T-helper 17 cell (primary cell): ENCODE measurements around the gene PANX2. TPM values are rescaled to one million over a fixed set of nuclear protein-coding genes. Genes with fewer than 3 reads are reported as not detected.

Source experiments
- ATAC-seq: fragments of 150-1000 bp; cut with Tn5 transposase; 2 replicates; pipeline ENCODE4 v1.10.0; 2021; ENCODE audit warnings: mild to moderate bottlenecking, moderate library complexity
- DNase-seq, 3 donors: peaks; one replicate each; pipeline versions ENCODE4 v3.0.0 to v3.0.0-alpha.2; 2020 to 2021
- H3K9me3 ChIP-seq: one replicate; pipeline ENCODE4 v1.7.0; 2013; ENCODE audit warnings: low read length, mild to moderate bottlenecking; ENCODE audit not compliant: control insufficient read depth, poor library complexity, severe bottlenecking
- H3K27ac Mint-ChIP-seq: one replicate; pipeline ENCODE4 v1.8.0; 2022; ENCODE audit warnings: mild to moderate bottlenecking, moderate library complexity, mixed read lengths
- H3K27me3 Mint-ChIP-seq: one replicate; pipeline ENCODE4 v1.8.0; 2022; ENCODE audit warnings: mixed read lengths
- H3K36me3 Mint-ChIP-seq: one replicate; pipeline ENCODE4 v1.8.0; 2022; ENCODE audit warnings: low read depth, mixed read lengths
- H3K4me1 Mint-ChIP-seq: one replicate; pipeline ENCODE4 v1.8.0; 2022; ENCODE audit warnings: mild to moderate bottlenecking, mixed read lengths
- H3K4me3 Mint-ChIP-seq: one replicate; pipeline ENCODE4 v1.8.0; 2022; ENCODE audit warnings: mild to moderate bottlenecking, moderate library complexity, mixed read lengths
- total RNA-seq, 4 donors: library from RNA in 2 of 4; stranded (reverse) in 2 of 4; gene quantifications; one replicate each; pipeline ENCODE4 v1.2.3 and lab custom pipeline; 2022 to 2026

PANX2 gene
- total RNA-seq, 2 donors from 2014 or later = 0.29 TPM; not detected in 1

DNA sequence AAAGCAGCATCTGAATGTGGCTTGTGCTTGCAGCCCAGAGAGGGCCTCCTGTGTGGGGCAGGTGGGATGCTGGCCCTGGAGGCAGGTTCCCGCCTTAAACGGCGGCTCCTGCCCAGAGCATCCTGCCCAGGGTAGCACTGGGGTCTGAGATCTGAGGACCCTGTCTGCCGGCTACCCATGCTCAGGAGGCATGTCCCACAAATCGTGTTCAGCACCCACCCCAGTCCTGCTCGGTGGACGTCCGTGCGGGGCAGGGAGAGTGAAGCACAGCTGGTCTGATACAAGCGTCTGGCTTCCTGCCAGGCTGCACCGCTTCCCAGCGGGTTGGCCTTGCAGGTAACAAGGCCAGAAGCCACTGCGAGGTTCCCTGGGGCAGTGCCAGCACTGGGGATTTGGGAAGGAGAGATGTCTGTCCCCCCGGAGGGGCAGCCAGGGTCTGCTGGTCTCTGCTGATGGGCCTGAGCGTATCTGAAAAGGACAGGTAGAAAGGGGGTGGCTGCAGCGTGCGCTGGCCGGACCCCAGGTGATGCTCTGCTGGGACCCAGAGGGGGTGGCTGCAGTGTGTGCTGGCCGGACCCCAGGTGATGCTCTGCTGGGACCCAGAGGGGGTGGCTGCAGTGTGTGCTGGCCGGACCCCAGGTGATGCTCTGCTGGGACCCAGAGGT is 18.8 kb downstream of the PANX2 start:
- Mint-ChIP-seq H3K27me3 (no peaks in the 10 kb centered on the region), H3K4me1 (peaks cover 37% of the 10 kb centered on the region), H3K4me3 (peak overlapping the region; percentile 95), H3K27ac (peak overlapping the region; percentile 99), H3K36me3 (peaks cover 3% of the 10 kb centered on the region)
- H3K9me3 ChIP-seq = no peaks in the 10 kb centered on the region
- DNase-seq (peak in 1 of 3 donors; percentile 8), ATAC-seq (no peak)

DNA sequence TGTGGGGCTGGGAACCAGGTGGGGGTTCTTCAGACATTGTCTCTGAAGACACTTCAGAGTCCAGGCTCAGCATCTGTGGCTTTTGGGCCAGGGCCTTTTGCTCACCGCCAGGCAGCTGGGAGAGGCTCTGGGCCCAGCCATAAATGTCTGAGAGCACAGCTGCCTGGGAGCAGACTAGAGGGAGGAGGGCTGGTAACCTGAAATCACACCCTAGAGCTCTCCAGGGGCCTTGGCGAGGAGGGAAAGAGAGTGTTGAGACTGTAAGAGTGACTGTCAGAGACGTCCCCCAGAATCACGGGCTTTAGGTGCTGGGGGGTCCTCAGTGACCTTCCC is 19.3 kb downstream of the PANX2 start:
- no peaks in the 10 kb centered on the region for H3K9me3 ChIP-seq
- Mint-ChIP-seq H3K36me3 (peaks cover 3% of the 10 kb centered on the region), H3K4me1 (peaks cover 34% of the 10 kb centered on the region), H3K4me3 (peak overlapping the region; percentile 95), H3K27ac (peak overlapping the region; percentile 99), H3K27me3 (no peaks in the 10 kb centered on the region)
- DNase-seq (no peak), ATAC-seq (peak; percentile 0)

DNA sequence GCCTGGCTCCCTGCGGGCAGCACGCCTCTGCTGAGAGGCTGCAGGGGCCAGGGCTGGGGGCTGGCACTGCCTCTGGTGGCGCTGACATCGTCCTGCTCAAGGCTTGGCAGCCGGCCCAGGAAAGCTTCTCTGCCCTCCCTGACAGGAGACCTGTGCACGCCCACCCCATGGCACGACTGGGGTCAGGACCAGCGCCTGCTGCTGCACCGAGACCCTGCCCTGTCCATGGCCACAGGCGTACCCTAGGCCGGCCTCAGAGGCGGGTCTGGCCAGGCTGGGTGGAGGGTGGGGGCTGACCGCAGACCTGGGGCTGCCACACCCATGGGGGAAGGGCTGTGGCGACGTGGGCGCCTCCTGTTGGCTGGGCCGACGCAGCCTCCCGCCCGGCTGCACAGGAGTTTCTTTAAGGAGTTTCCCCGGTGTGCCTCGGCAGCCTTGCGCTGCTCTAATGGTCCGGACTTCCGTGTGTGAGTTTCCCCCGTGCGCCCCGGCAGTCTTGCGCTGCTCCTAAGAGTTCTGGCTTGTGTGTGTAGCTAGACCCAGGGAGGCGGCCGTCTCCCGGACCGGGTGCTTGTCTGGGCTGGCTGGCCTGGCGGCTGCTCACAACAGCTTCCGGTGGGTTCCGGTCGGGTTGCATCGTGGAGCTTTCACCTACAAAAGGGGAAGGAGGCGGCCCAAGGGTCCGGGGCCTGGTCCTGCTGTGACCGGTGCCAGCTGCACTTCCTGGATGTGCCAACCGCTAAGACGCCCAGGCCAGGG is 19.8 kb downstream of the PANX2 start:
- H3K9me3 ChIP-seq = no peaks in the 10 kb centered on the region
- peak; percentile 69 to 79 (median 76) for DNase-seq
- peaks cover 3% of the 10 kb centered on the region for H3K36me3 Mint-ChIP-seq
- H3K4me3 Mint-ChIP-seq = peak overlapping the region; percentile 95
- ATAC-seq = peak; percentile 66
- H3K27me3 Mint-ChIP-seq = no peaks in the 10 kb centered on the region
- H3K4me1 Mint-ChIP-seq = peaks cover 34% of the 10 kb centered on the region
- H3K27ac Mint-ChIP-seq = peak overlapping the region; percentile 99

DNA sequence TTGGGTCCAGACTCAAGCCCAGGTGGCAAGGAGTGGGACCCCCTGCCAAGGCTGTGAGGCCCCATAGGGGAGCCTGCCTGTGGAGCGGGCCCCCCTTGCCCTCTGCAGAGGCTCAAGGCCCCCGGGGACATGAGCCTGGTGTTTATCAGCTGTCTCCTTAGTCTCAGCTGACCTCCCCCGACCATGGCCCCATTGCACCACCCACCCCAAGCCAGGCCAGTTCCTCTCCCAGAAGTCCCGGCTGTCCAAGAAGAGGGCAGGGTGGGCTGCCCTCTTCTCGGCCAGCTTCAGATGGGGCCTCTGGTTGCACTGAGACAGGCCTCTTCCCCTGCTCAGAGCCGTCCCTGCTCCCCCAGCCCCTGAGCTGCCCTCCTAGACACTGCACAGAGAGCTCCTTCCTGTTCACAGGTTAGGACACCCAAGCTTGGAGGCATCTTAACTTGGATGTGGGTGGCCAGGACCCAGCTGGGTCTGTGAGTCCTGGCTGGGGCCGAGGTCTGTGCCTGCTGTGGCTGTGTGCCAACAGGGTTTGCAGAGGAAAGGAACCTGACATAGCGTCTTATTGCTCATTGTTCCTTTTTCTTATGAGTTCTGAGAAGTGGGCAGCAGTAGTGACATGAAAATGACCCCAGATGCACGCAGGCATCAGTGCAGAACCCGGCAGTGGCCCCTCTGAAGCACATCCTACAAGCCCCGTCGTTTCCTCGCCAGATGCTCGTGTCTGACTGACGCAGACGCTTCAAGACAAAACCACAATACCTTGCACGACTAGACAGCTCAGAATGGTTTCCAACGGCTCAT is 20.6 kb downstream of the PANX2 start:
- peak overlapping the region; percentile 95 for H3K4me3 Mint-ChIP-seq
- peaks cover 3% of the 10 kb centered on the region for H3K36me3 Mint-ChIP-seq
- H3K4me1 Mint-ChIP-seq = peaks cover 34% of the 10 kb centered on the region
- peak; percentile 54 to 76 (median 68) for DNase-seq
- no peaks in the 10 kb centered on the region for H3K27me3 Mint-ChIP-seq
- ATAC-seq = peak; percentile 72
- no peaks in the 10 kb centered on the region for H3K9me3 ChIP-seq
- H3K27ac Mint-ChIP-seq = peak overlapping the region; percentile 99

DNA sequence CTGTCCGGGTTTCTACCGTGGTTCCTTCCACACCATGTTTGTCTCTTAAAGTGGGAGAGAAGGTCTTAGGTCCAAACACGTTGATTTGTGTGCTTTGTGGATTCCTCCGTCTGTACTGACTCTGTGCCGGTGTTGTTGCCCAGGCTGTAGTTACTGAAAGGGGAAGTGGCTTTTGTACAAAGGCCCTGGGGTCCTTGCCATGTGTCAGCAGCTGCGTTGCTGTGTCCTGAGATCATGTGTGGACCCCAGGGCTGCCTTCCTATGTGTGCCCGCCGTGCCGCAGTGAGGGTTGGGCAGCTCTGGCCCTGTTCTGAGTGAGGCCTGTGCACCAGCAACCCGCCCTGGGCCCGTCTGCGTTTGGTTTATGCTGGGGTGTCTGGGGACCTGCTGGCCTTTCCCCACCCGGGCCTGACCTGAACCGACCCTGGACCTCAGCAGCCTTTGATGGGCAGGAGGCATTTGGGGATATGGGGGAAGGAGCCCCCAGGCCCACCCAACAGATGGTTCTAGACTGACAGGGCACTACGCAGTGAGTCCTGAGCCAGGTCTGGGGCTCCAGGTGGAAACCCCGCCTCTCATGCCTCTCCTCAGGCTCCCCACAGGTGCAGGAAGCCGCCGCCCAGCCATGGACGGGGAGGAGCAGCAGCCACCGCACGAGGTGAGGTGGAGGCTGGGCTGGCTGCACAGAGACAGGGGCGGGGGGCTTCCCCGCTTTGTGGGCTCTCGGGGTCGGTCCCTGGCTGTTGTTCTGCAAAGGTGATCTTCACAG is 22.1 kb downstream of the PANX2 start:
- ATAC-seq (peak; percentile 26), DNase-seq (peak in 2 of 3 donors; percentile 56 to 59)
- H3K36me3 Mint-ChIP-seq = no peaks in the 10 kb centered on the region
- H3K4me1 Mint-ChIP-seq = peaks cover 28% of the 10 kb centered on the region
- H3K4me3 Mint-ChIP-seq = peak overlapping the region; percentile 95
- peak overlapping the region; percentile 99 for H3K27ac Mint-ChIP-seq
- H3K9me3 ChIP-seq = no peaks in the 10 kb centered on the region
- no peaks in the 10 kb centered on the region for H3K27me3 Mint-ChIP-seq

DNA sequence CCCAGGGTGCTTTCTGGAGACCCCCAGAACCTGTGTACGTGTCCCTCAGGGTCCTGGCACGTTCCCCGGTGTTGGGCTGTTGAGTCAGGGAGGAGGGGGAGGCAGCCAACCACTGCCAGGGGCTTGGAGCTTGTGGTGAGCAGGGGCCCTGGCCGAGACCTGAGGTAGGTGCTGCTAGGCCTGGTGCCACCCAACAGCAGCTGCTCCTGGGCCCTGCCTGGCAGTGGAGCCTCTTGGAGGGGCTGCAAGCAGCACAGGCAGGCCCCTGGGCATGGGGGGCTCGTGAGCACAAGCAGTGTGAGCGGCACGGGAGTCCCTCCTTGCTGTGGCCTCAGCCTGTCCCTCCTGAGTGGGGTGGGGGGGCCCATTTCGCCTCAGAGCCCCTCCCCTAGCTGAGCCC is 23.1 kb downstream of the PANX2 start:
- DNase-seq (no peak), ATAC-seq (no peak)
- Mint-ChIP-seq H3K4me1 (peaks cover 26% of the 10 kb centered on the region), H3K27me3 (no peaks in the 10 kb centered on the region), H3K27ac (peak overlapping the region; percentile 99), H3K4me3 (no peak overlapping the region), H3K36me3 (no peaks in the 10 kb centered on the region)
- H3K9me3 ChIP-seq = no peaks in the 10 kb centered on the region

DNA sequence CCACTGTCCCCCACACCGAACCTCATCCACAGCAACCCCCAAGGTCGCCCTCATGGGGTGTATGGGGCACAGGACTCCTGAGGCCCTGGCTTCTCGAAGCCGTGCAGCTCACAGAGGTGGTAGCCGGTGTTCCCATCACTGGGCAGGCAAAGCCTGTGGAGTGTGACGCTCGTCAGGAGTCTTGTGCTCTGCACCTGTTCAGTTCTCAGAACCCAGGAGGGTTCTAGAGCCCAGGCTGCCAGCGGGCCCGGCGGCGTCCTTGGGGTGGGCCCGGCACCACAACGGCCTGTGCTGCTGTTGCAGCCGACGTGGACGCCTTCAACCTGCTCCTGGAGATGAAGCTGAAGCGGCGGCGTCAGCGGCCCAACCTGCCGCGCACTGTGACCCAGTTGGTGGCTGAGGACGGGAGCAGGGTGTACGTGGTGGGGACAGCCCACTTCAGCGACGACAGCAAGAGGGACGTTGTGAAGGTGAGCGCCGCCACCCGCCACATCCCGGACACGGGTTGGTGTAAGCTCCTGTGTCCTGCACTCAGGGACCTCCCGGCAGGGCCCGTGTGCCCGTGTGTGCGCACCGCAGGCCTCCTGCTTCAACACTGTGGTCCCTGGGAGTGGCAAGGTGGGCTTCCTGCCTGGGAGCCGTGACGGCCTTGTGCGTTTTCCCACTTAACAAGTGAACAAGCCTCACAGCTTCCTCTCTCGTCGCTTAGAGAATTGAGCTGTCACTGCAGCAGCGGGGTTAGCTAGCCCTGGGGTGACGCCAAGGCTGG is 23.7 kb downstream of the PANX2 start:
- H3K36me3 Mint-ChIP-seq = no peaks in the 10 kb centered on the region
- H3K27me3 Mint-ChIP-seq = no peaks in the 10 kb centered on the region
- DNase-seq = no peak
- no peaks in the 10 kb centered on the region for H3K9me3 ChIP-seq
- peaks cover 25% of the 10 kb centered on the region for H3K4me1 Mint-ChIP-seq
- peak overlapping the region; percentile 87 for H3K27ac Mint-ChIP-seq
- H3K4me3 Mint-ChIP-seq = no peak overlapping the region
- no peak for ATAC-seq

DNA sequence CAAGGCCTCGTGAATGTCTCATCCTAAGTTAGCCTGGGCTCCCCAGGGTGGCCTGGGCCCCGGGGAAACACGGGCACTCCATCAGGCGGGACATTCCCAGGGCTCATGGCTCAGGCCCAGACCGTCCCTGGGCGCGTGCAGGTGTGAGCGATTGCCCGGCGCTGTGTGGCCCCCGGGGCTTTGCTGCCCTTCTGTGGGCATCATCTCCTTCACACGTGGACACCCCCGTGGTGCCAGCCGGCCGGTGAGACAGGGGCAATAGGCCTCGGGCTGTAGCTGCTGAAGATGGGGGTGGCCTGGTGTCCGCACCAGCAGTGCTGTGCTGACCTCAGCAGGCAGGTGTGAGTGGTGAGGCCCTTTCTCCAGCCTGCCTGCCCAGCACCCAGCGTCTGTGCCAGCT is 25.7 kb downstream of the PANX2 start:
- H3K9me3 ChIP-seq = no peaks in the 10 kb centered on the region
- ATAC-seq = no peak
- peaks cover 18% of the 10 kb centered on the region for H3K4me1 Mint-ChIP-seq
- no peak for DNase-seq
- no peaks in the 10 kb centered on the region for H3K36me3 Mint-ChIP-seq
- peak overlapping the region; percentile 29 for H3K27ac Mint-ChIP-seq
- H3K4me3 Mint-ChIP-seq = no peak overlapping the region
- no peaks in the 10 kb centered on the region for H3K27me3 Mint-ChIP-seq

DNA sequence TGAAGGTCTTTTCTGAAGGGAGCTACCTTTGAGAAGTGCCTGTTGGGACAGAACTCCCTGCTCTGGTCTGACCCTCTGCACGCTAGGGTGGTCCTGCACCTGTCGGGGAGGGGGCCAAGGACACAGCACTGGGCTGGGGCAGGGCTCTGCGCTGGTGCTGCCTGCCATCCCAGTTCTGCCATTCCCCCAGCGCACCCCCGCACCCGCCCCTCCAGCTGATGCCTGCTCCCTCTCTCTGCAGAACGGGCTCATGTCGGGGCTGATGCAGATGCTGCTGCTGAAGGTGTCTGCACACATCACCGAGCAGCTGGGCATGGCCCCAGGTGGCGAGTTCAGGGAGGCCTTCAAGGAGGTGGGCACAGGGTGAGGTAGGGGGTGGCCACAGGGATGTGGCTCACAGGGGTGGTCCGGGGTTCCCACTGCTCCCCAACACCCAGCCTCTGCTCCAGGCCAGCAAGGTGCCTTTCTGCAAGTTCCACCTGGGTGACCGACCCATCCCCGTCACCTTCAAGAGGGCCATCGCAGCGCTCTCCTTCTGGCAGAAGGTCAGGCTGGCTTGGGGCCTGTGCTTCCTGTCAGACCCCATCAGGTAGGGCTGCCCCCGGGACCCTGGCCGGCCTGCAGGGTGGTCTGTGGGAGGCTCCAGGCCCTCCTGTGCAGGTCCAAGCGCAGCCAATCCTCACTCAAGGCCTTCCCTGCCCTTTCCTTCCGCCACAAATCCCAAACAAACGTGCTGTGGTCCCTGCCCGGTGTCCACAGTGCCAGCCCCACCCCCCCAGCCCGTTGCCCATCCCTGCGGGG is 26.7 kb downstream of the PANX2 start:
- Mint-ChIP-seq H3K4me3 (no peak overlapping the region), H3K36me3 (no peaks in the 10 kb centered on the region), H3K4me1 (peaks cover 15% of the 10 kb centered on the region), H3K27me3 (no peaks in the 10 kb centered on the region), H3K27ac (peak overlapping the region; percentile 29)
- no peaks in the 10 kb centered on the region for H3K9me3 ChIP-seq
- ATAC-seq = no peak
- DNase-seq = no peak

DNA sequence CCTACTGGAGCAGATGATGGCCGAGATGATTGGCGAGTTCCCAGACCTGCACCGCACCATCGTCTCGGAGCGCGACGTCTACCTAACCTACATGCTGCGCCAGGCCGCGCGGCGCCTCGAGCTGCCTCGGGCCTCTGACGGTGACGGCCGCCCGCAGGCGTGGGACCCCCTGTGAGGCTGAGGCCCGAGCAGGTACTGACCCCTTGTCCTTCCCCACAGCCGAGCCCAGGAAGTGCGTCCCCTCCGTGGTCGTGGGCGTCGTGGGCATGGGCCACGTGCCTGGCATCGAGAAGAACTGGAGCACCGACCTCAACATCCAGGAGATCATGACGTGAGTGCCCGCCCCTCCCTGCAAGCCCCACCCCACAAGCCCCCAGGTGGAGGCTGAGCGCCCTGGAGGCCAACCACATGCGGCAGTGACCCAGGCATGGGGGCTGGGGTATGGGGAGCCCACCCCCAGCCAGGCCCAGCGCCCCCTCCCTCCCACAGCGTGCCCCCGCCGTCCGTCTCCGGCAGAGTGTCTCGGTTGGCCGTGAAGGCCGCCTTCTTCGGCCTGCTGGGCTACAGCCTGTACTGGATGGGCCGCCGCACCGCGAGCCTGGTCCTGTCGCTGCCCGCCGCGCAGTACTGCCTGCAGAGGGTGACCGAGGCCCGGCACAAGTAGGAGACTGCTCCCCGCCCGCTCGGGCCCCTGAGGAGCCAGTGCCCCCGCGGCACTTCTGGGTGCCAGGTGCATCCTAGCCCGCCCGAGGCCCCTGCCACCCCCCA is 27.5 kb downstream of the PANX2 start:
- DNase-seq (no peak), ATAC-seq (no peak)
- Mint-ChIP-seq H3K4me3 (peak overlapping the region; percentile 15), H3K27ac (no peak overlapping the region), H3K4me1 (peaks cover 9% of the 10 kb centered on the region), H3K36me3 (no peaks in the 10 kb centered on the region), H3K27me3 (no peaks in the 10 kb centered on the region)
- H3K9me3 ChIP-seq = no peaks in the 10 kb centered on the region

DNA sequence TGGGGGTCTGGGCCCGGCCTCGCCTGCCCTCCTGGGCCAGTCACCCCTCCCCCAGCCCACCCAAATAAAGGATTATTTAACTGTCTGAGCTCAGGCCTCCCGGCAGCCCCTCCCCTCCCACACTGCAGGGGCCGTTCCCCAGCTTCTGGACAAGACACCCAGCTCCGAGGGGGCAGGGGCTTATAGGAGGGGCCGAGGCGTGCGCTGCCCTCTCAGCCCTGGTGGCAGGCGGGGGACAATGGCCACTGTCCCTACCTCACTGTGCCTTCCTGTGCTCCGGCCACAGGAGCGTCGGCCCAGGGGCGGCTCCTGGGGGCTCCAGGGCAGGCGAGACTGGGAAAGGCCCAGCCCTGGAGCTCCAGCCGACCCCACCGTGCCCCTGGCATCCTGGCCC is 28.1 kb downstream of the PANX2 start:
- DNase-seq (no peak), ATAC-seq (no peak)
- Mint-ChIP-seq H3K36me3 (no peaks in the 10 kb centered on the region), H3K27ac (no peak overlapping the region), H3K4me1 (peaks cover 8% of the 10 kb centered on the region), H3K27me3 (no peaks in the 10 kb centered on the region), H3K4me3 (no peak overlapping the region)
- no peaks in the 10 kb centered on the region for H3K9me3 ChIP-seq
